Measurements from ENCODE around the gene CDC45.

DNA sequence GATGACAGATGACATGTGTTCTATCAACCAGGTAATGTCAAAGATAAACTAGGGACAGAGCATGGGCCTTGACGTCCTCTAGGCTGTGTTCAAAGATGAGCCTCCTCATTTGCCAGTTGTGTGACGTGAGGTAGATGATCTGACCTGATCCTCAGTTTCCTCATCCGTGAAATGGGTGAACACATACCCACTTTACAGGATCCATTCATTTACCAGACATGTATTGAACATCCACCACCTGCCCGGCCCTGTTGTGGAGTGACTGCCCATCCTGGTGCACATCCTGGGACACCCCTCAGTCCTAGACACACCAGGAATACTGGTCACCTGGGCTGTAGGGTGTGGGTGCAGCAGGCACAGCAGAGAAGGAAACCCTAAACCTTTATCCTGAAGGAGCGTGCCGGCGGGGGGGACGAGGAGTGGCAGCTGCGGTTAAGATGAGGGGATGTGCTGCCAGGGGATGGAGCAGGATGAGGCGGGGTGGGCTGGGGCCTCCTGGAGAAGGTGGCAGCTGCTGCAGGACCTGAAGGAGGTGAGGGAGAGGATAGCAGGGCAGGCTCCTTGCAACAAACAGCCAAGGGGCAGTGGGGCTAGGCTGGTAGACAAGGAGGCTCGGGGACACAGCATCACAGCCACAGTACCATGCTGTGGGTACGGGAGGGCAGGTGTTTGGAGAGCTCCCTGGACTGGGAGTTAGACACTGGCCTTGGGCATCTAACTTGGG, 36.1 kb downstream of the CDC45 start:
- TF ChIP-seq EZH2 (IDR thresholded peaks at IDR 0.05) (no peak), EZH2phosphoT487 (IDR thresholded peaks at IDR 0.05) (no peak)
- TF ChIP-seq, protein P1, sequence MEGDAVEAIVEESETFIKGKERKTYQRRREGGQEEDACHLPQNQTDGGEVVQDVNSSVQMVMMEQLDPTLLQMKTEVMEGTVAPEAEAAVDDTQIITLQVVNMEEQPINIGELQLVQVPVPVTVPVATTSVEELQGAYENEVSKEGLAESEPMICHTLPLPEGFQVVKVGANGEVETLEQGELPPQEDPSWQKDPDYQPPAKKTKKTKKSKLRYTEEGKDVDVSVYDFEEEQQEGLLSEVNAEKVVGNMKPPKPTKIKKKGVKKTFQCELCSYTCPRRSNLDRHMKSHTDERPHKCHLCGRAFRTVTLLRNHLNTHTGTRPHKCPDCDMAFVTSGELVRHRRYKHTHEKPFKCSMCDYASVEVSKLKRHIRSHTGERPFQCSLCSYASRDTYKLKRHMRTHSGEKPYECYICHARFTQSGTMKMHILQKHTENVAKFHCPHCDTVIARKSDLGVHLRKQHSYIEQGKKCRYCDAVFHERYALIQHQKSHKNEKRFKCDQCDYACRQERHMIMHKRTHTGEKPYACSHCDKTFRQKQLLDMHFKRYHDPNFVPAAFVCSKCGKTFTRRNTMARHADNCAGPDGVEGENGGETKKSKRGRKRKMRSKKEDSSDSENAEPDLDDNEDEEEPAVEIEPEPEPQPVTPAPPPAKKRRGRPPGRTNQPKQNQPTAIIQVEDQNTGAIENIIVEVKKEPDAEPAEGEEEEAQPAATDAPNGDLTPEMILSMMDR (IDR thresholded peaks at IDR 0.05), result no peak

All from neural progenitor cell (in vitro differentiated cells).